Common myeloid progenitor, CD34-positive (primary cell): ENCODE results near the gene LYPLA2.

Experiments
- CTCF ChIA-PET: fragments of 350-600 bp; sonication (Branson Sonifier 250); formaldehyde crosslinking; loops from one replicate; lab custom pipeline; 2021; ENCODE audit warnings: antibody characterized with exemption; lab: Charles Lee
- POLR2A ChIA-PET: fragments of 350-600 bp; sonication (Branson Sonifier 250); formaldehyde crosslinking; loops from one replicate; lab custom pipeline; 2021; ENCODE audit warnings: antibody characterized with exemption; lab: Charles Lee
- DNase-seq, 3 donors: peaks; one replicate each; pipeline versions ENCODE4 v3.0.0 to v3.0.0-alpha.2; 2013
- H3K27ac ChIP-seq, 2 experiments: 1 replicate in 1 of 2; 2 replicates in 1 of 2; pipeline ENCODE4 v1.7.0; 2013; ENCODE audit warnings: inconsistent platforms in 2 of 2, low read length in 2 of 2, mild to moderate bottlenecking in 2 of 2, low read depth in 1 of 2, moderate library complexity in 1 of 2; ENCODE audit not compliant: severe bottlenecking in 2 of 2, insufficient read depth in 1 of 2, poor library complexity in 1 of 2
- H3K27me3 ChIP-seq, 5 experiments: replicated peaks in 2 of 5; 1 replicate in 3 of 5; 2 replicates in 2 of 5; pipeline versions ENCODE4 v1.6.1 to v1.7.0; 2013; ENCODE audit warnings: low read length in 4 of 5, mild to moderate bottlenecking in 2 of 5, moderate library complexity in 2 of 5, inconsistent platforms in 1 of 5; ENCODE audit not compliant: insufficient read depth in 5 of 5, control insufficient read depth in 4 of 5
- H3K36me3 ChIP-seq, 4 experiments: 1 replicate in 2 of 4; 2 replicates in 2 of 4; pipeline versions ENCODE4 v1.6.1 to v1.7.0; 2013; ENCODE audit warnings: low read length in 3 of 4, control low read depth in 1 of 4, mild to moderate bottlenecking in 1 of 4; ENCODE audit not compliant: control insufficient read depth in 4 of 4, insufficient read depth in 4 of 4
- H3K4me1 ChIP-seq, 4 experiments: 1 replicate in 3 of 4; 2 replicates in 1 of 4; pipeline versions ENCODE4 v1.6.1 to v1.7.1; 2013; ENCODE audit warnings: low read length in 3 of 4, mild to moderate bottlenecking in 3 of 4, control low read depth in 1 of 4, inconsistent platforms in 1 of 4, moderate library complexity in 1 of 4; ENCODE audit not compliant: control insufficient read depth in 4 of 4, insufficient read depth in 4 of 4; ENCODE audit errors: control extremely low read depth in 1 of 4
- H3K4me3 ChIP-seq, 7 experiments: 1 replicate in 4 of 7; 2 replicates in 3 of 7; pipeline versions ENCODE4 v1.5.1 to v1.7.0; 2013; ENCODE audit warnings: mild to moderate bottlenecking in 7 of 7, low read length in 6 of 7, moderate library complexity in 6 of 7, inconsistent platforms in 2 of 7, low read depth in 2 of 7, control low read depth in 1 of 7; ENCODE audit not compliant: insufficient read depth in 4 of 7, control insufficient read depth in 1 of 7; ENCODE audit errors: extremely low read depth in 1 of 7
- H3K9me3 ChIP-seq, 5 experiments: 1 replicate in 4 of 5; 2 replicates in 1 of 5; pipeline versions ENCODE4 v1.6.1 to v1.7.1; 2013; ENCODE audit warnings: low read length in 4 of 5, mild to moderate bottlenecking in 2 of 5, inconsistent platforms in 1 of 5, low read depth in 1 of 5, moderate library complexity in 1 of 5; ENCODE audit not compliant: control insufficient read depth in 4 of 5, insufficient read depth in 2 of 5; ENCODE audit errors: control extremely low read depth in 1 of 5
- WGBS: methylation state at CpG from one replicate; pipeline ENCODE4 v1.1.5; 2013; ENCODE audit not compliant: insufficient coverage; 5-methylcytosine and 5-hydroxymethylcytosine counted together

Gene LYPLA2

DNA sequence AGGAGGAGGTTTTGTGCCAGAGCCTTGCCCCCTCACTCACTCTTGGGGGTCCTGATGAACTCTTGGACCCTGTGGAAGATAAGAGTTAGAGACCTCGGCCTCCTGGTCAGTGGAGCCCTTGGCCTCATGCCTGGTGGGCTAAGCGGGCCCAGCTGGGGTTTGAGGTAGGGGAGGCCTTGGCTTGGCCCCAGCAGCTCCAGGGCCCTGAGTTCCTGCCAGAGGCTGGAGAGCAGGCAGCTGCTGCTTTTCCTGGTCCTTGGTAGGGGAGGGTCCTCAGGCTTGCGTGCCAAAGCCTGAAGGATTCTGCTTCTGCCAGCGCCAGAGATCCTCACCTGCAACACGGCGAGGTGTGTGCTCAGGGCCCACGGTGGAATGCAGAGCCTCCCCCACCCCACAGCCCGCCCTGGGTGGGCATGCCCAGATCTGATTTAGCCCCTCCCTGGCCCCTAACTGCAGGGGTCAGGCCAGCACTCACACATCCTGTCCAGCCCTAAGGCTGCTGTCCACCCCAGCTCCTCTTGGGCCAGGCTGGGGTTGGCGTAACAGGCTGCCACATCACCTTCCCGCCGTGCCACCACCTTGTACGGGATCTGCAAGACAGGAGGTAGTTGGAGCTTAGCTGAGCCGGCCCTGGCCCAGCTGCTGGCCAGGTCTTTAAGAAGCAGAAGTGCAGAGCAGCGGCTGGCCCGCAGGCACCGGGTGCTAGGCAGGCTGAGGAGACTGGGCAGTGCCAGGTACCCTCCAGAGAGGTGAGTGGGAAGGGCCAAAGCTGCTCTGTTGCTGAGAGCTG lies 4.9 kb downstream of the LYPLA2 start:
- no peak for DNase-seq
- ChIA-PET POLR2A (no interaction called here), CTCF (interaction anchor here (1.0 to 2.8 kb wide), 4 partner anchors 9 to 121 kb away, joined by 3 to 10 read pairs (median 4); no protein-coding TSS in a partner anchor)
- Histone ChIP-seq H3K9me3 (no peaks in the 10 kb centered on the region), H3K27me3 (no peaks in the 10 kb centered on the region), H3K4me1 (peaks cover 0 to 43% (median 38%) of the 10 kb centered on the region in 4 experiments), H3K27ac (no peak overlapping the region), H3K36me3 (peaks cover 0 to 47% (median 27%) of the 10 kb centered on the region in 4 experiments), H3K4me3 (no peak overlapping the region)
- whole genome bisulfite sequencing, result 94% methylated on average over 11 of the region's 16 CpGs

DNA sequence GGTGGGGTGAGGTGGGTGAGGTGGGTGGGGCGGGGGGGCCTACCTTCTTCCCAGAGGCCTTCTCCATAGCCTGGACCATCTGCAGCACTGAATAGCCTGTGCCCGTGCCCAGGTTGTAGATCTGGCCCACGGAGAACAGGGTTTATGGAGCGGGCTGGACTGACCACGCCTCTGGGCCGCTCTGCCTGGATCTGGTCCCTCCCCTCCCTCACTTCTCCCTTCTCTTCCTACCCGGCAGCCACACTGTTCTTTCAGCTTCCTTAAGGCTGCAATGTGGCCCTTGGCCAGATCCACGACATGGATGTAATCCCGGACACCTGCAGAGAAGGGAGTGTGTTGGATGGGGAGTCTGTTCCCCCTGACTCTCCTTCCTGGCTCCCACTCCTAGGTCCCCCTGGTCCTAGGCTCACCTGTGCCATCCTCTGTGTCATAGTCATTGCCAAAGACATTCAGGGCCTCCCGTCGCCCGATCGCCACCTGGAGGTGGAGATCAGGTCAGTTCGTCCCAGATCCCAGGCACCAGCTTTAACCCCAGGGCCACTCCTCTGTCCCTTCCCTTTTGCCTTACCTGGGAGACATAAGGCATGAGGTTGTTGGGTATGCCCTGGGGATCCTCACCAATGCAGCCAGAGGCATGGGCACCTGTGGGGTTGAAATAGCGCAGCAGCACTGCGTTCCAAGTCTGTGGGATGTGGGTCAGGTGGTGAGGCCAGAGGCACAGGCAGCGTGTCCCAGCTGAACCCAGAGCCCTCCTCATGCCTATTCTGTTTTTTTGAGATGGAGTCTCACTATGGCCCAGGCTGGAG lies 5.7 kb downstream of the LYPLA2 start:
- Histone ChIP-seq H3K36me3 (peaks cover 0 to 47% (median 27%) of the 10 kb centered on the region in 4 experiments), H3K9me3 (no peaks in the 10 kb centered on the region), H3K27ac (no peak overlapping the region), H3K27me3 (no peaks in the 10 kb centered on the region), H3K4me1 (peaks cover 0 to 45% (median 40%) of the 10 kb centered on the region in 4 experiments), H3K4me3 (no peak overlapping the region)
- POLR2A ChIA-PET, result no interaction called here
- DNase-seq, result no peak
- CTCF ChIA-PET, result interaction anchor here (1.0 to 4.6 kb wide), 8 partner anchors 9 to 120 kb away, joined by 3 to 28 read pairs (median 6); partner anchors contain the start of gene PITHD1
- WGBS, result 96% methylated on average over 12 of the region's 17 CpGs

DNA sequence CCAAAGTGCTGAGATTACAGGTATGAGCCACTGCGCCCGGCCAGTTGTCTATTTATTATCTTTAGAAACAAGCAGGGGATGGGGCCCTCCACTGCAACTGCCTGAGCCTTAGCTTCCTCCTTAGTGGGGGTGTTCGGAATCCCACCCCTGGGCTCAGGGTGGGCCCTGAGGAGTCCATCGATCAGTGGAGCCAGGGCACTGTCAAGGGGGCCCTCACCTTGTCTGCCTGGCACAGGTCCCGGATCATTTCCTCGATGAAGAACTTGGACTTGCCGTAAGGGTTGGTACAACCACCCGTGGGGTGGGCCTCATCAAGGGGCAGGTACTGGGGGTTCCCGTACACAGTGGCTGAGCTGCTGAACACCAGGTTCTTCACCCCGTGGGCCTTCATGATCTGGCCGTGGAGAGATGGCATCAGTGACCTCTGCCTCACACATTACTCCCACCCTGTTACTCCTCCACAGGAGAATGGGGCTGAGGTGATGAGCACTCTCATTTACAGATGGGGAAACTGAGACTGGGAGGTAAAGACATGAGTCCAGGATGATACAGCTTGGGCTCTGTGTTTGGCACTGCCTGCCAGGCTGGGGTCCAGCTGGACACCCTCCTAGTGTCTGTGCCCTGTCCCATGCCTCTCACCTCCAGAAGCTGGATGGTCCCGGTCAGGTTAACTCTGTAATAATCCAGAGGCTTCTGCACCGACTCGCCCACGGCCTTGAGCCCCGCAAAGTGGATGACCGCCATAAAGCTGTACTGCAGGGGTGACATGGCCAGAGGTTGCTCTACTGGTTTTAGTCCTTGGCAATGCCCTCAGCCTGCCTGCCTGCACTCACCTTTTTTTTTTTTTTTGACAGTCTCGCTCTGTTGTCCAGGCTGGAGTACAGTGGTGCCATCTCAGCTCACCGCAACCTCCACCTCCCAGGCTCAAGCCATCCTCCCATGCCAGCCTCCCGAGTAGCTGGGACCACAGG lies 6.8 kb downstream of the LYPLA2 start:
- WGBS, result 97% methylated on average over 16 of the region's 20 CpGs
- POLR2A ChIA-PET, result interaction anchor here (1.1 to 1.3 kb wide), 2 partner anchors 19 to 26 kb away, joined by 3 to 4 read pairs; partner anchors contain the start of gene PITHD1
- peaks cover 0 to 34% (median 30%) of the 10 kb centered on the region in 4 experiments for H3K4me1 ChIP-seq
- no peak overlapping the region for H3K27ac ChIP-seq
- H3K36me3 ChIP-seq, result peaks cover 0 to 50% (median 27%) of the 10 kb centered on the region in 4 experiments
- no peak for DNase-seq
- H3K4me3 ChIP-seq, result no peak overlapping the region
- no peaks in the 10 kb centered on the region for H3K27me3 ChIP-seq
- H3K9me3 ChIP-seq, result no peaks in the 10 kb centered on the region
- CTCF ChIA-PET, result interaction anchor here (0.5 to 4.6 kb wide), 10 partner anchors 8 to 119 kb away, joined by 3 to 28 read pairs (median 4); partner anchors contain the start of genes ELOA and PITHD1

DNA sequence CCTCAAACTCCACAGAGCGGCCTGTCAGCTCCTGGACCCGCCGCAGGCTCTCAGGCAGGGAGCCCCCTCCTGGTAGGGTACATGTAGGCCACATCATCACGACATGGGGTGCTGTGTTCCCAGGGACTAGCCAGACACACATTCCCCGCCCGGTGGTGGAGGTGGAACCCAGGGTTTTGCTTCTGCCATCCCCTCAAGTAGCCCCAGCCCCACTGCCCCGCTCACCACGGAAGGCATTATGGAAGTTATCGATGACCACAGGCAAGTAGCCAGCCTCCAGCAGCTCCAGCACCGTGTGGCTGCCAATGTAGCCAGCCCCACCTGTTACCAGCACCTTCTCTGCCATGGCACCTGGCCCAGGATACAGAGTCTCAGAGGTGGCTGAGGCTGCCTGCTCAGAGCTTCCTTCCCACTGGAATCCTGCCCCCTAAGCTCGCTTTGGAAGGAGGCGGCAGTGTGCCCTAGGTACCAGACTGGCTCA lies 7.8 kb downstream of the LYPLA2 start:
- DNase-seq, result peak; percentile 48 to 56 (median 51)
- Histone ChIP-seq H3K27ac (no peak overlapping the region), H3K4me3 (no peak overlapping the region), H3K36me3 (peaks cover 0 to 43% (median 27%) of the 10 kb centered on the region in 4 experiments), H3K4me1 (peaks cover 0 to 24% (median 21%) of the 10 kb centered on the region in 4 experiments), H3K9me3 (no peaks in the 10 kb centered on the region), H3K27me3 (no peaks in the 10 kb centered on the region)
- ChIA-PET CTCF (interaction anchor here (0.5 to 4.6 kb wide), 9 partner anchors 11 to 118 kb away, joined by 3 to 28 read pairs (median 4); partner anchors contain the start of gene PITHD1), POLR2A (interaction anchor here (0.6 to 1.3 kb wide), 3 partner anchors 20 to 27 kb away, joined by 3 to 4 read pairs (median 3); partner anchors contain the start of gene PITHD1)
- WGBS, result 91% methylated on average over 12 of the region's 12 CpGs

DNA sequence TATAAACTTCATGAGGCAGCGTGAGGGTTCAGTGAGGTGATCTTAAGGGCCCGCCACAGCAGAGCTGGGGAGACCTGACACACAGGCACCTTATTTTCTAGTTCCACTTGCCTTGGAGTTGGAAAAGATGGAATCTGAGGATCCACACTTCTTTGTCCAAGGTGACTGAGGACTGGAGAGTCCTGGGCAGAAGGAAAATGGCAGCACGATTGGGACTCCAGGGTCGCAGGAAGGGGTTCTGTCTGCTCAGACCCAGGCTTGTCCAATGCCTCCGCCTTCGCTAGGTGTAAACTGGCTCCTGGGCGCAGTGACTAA lies 8.3 kb downstream of the LYPLA2 start:
- H3K36me3 ChIP-seq, result peaks cover 0 to 42% (median 27%) of the 10 kb centered on the region in 4 experiments
- POLR2A ChIA-PET, result interaction anchor here (0.6 to 1.3 kb wide), 3 partner anchors 21 to 27 kb away, joined by 3 to 4 read pairs (median 3); partner anchors contain the start of gene PITHD1
- H3K27ac ChIP-seq, result no peak overlapping the region
- 61% methylated on average over 6 of the region's 7 CpGs for WGBS
- CTCF ChIA-PET, result interaction anchor here (1.1 to 4.6 kb wide), 5 partner anchors 11 to 117 kb away, joined by 3 to 28 read pairs (median 4); partner anchors contain the start of gene PITHD1
- H3K4me3 ChIP-seq, result peak overlapping the region in 5 of 7 experiments; percentile 66 to 89 (median 85)
- peaks cover 0 to 23% (median 20%) of the 10 kb centered on the region in 4 experiments for H3K4me1 ChIP-seq
- no peaks in the 10 kb centered on the region for H3K27me3 ChIP-seq
- DNase-seq, result no peak
- no peaks in the 10 kb centered on the region for H3K9me3 ChIP-seq
